ENCODE data around the gene LRIF1. TPM values are rescaled to one million over a fixed set of nuclear protein-coding genes. Genes with fewer than 3 reads are reported as not detected.

LRIF1 gene
- total RNA-seq, 1 donor from 2014 or later = 33.1 TPM

DNA sequence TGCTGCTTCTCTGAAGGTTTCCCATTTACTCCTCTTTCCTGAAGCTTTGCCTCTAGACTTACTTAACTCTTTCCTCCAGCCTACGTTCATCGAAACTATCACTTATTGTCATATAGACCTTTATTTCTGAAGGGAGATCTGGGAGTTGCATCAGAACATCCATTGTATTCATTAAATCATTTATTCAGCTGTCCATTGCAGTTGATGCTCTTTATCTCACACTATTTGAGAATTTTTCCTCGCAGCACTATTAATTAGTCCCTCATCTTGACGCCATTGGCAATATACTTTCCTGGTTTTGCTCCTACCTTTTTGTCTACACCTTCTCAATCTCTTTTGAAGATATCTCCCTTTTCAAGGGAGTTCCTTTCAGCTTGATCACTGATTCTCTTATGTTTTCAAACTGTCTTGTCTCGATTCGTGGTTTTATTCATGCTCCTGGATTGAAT is 757 bp upstream of the LRIF1 start:
- no peak for DNase-seq (ENCODE audit: low read depth)
- no peaks in the 10 kb centered on the region for H3K27me3 ChIP-seq (ENCODE audit: control insufficient read depth, insufficient read depth, low read length)
- H3K36me3 ChIP-seq (ENCODE audit: control insufficient read depth, insufficient read depth, low read length) = no peaks in the 10 kb centered on the region
- peak overlapping the region; percentile 75 for H3K4me3 ChIP-seq (ENCODE audit: low read depth, low read length)
- TF ChIP-seq, protein P1, sequence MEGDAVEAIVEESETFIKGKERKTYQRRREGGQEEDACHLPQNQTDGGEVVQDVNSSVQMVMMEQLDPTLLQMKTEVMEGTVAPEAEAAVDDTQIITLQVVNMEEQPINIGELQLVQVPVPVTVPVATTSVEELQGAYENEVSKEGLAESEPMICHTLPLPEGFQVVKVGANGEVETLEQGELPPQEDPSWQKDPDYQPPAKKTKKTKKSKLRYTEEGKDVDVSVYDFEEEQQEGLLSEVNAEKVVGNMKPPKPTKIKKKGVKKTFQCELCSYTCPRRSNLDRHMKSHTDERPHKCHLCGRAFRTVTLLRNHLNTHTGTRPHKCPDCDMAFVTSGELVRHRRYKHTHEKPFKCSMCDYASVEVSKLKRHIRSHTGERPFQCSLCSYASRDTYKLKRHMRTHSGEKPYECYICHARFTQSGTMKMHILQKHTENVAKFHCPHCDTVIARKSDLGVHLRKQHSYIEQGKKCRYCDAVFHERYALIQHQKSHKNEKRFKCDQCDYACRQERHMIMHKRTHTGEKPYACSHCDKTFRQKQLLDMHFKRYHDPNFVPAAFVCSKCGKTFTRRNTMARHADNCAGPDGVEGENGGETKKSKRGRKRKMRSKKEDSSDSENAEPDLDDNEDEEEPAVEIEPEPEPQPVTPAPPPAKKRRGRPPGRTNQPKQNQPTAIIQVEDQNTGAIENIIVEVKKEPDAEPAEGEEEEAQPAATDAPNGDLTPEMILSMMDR (IDR thresholded peaks at IDR 0.05; ENCODE audit: insufficient read depth, low read length, poor library complexity, severe bottlenecking) = no peak

DNA sequence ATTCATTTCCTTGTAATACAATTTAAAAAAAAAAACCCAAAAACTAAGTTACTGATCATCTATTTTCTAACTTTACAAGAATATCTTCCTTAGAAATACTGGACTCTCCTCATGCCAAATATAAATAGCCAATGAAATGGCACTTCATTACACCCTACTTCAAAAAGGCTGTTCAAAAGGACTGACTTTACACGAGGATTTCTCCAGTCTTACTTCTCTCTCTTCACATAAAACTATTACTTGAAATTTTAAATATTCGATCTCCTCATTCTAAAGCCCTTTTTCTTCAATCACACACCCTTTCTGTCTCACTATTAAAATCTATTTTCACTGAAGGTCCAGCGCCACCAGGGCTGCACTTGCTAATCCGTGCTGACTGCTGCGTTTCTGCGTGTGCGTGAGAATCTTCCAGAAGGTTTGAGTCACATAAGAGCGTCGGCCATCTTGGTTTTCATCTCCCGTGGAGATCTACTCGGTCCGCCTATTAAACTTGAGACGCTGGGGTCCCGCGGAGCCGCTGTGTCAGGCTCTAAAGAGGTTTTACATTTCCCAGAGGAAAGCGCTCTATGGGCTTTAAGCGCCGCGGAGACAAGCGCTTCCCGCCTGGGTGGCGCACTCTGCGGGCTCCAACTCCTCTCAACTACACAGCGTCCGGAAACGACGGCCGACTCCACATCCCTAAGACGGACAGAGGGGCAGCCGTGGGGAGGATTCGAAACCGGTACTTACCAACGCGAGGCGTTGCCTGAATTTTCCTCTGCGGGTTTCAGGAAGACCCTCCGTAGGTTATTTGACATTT is 631 bp downstream of the LRIF1 start:
- TF ChIP-seq, protein P1 (IDR thresholded peaks at IDR 0.05; ENCODE audit: insufficient read depth, low read length, poor library complexity, severe bottlenecking) = no peak

DNA sequence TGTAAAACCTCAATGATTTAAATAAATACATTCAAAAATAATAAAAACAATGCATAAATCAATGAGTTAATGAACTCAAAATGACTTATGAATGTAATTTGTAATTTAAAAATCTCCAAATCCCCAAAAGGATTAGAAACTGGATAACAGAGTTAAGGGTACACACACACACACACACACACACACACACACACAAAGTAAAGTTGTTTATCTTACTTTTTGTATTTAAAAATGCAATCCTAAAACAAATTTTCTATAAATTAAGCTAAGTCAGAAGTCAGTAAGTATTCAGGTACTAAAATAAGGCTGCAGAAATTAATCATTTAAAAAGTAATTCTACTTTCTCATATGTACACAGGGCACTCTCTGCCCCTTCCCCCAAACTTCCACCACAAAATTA is 1.8 kb downstream of the LRIF1 start:
- TF ChIP-seq, protein P1 (IDR thresholded peaks at IDR 0.05; ENCODE audit: insufficient read depth, low read length, poor library complexity, severe bottlenecking) = no peak
- Histone ChIP-seq H3K4me3 (ENCODE audit: low read depth, low read length) (no peak overlapping the region), H3K27me3 (ENCODE audit: control insufficient read depth, insufficient read depth, low read length) (no peaks in the 10 kb centered on the region), H3K36me3 (ENCODE audit: control insufficient read depth, insufficient read depth, low read length) (no peaks in the 10 kb centered on the region)
- no peak for DNase-seq (ENCODE audit: low read depth)

More for the DNA sequence above, 631 bp downstream of the LRIF1 start:
- H3K4me3 ChIP-seq (ENCODE audit: low read depth, low read length) = peak overlapping the region; percentile 75
- no peaks in the 10 kb centered on the region for H3K27me3 ChIP-seq (ENCODE audit: control insufficient read depth, insufficient read depth, low read length)
- no peaks in the 10 kb centered on the region for H3K36me3 ChIP-seq (ENCODE audit: control insufficient read depth, insufficient read depth, low read length)
- peak; percentile 21 for DNase-seq (ENCODE audit: low read depth)

DNA sequence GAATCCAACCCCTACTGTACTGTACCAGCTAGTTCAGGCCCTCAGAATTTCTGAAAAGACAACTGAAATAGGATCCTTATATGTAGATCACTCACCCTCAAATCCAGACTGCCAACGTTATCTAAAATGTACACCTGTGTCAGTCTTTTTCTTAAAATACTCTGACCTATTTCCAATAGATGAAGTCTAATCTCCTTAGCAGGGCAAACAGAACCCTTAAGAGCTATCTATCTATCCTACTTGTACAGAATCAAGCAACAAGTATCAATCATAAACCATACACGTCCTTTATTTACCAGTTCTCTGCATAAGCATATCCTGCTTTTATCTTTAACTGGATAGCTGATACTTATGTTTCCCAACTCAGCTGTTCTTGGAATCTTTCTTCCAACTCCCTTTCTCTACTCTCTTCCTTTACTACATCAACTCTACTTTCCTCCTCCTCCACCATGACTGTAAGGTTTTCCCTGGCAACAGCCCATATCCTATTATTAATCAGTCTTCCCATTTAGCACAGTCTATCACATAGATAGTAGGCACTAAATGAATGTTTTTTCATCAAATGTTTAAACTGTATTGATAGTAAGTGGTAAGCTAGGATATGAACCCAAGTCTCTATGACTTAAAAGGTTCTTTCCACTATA is 2.8 kb downstream of the LRIF1 start:
- no peak for DNase-seq (ENCODE audit: low read depth)

DNA sequence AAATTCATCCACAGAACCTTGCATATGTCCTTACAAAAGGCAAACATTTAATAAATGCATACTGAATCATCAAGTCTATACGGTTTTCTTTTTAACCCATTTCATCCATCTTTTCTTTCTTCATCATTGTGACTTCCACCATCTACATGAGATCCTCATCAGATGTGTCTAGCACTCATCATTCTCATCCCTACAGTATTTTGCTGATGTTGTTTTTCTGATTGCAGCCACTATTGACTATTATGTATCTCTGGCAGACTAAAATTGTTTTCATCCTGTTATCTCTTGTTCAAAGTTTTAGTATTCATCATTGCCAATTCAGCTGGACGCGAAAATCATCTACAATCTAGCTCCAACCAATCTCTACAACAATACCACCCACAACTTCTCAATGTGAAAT is 5.9 kb downstream of the LRIF1 start:
- H3K36me3 ChIP-seq (ENCODE audit: control insufficient read depth, insufficient read depth, low read length) = no peaks in the 10 kb centered on the region
- no peaks in the 10 kb centered on the region for H3K27me3 ChIP-seq (ENCODE audit: control insufficient read depth, insufficient read depth, low read length)
- TF ChIP-seq, protein P1 (IDR thresholded peaks at IDR 0.05; ENCODE audit: insufficient read depth, low read length, poor library complexity, severe bottlenecking) = no peak
- H3K4me3 ChIP-seq (ENCODE audit: low read depth, low read length) = no peak overlapping the region
- DNase-seq (ENCODE audit: low read depth) = no peak

More for the DNA sequence above, 2.8 kb downstream of the LRIF1 start:
- Histone ChIP-seq H3K4me3 (ENCODE audit: low read depth, low read length) (no peak overlapping the region), H3K27me3 (ENCODE audit: control insufficient read depth, insufficient read depth, low read length) (no peaks in the 10 kb centered on the region), H3K36me3 (ENCODE audit: control insufficient read depth, insufficient read depth, low read length) (no peaks in the 10 kb centered on the region)
- TF ChIP-seq, protein P1 (IDR thresholded peaks at IDR 0.05; ENCODE audit: insufficient read depth, low read length, poor library complexity, severe bottlenecking) = no peak
